CD4-positive, alpha-beta T cell treated with Interleukin-10 for 1 hour (primary cell): ENCODE results near the gene MTIF2.
"Not testable (repeated sequence)": the region's sequence is repeated elsewhere in the genome, so short reads cannot be mapped to it uniquely, and the experiment has no call there.

ENCODE experiments used
- DNase-seq: peaks from one replicate; pipeline ENCODE4 v3.0.0-alpha.2; 2020

Gene MTIF2

GRCh38 chr2:55241582-55241981 lies 27.4 kb downstream of the MTIF2 start:
- DNase-seq: not testable (repeated sequence)

GRCh38 chr2:55239656-55240222 lies 29.3 kb downstream of the MTIF2 start:
- DNase-seq: no peak

GRCh38 chr2:55236992-55237543 lies 32.0 kb downstream of the MTIF2 start:
- no peak for DNase-seq

- no peak for DNase-seq
Measured at GRCh38 chr2:55235724-55236538, 33.1 kb downstream of the MTIF2 start.

- no peak for DNase-seq
Measured at GRCh38 chr2:55233658-55233940, 35.4 kb downstream of the MTIF2 start.

- DNase-seq: peak; percentile 76
Measured at GRCh38 chr2:55232863-55233657, 36.0 kb downstream of the MTIF2 start.

GRCh38 chr2:55232084-55232862 lies 36.8 kb downstream of the MTIF2 start, which contains the start of the genes CLHC1 and RPS27A:
CLHC1 (minus strand) TSS chr2:55232293; CDS start chr2:55222411, 9,882 bp downstream.
RPS27A (plus strand) TSS chr2:55232688; CDS start chr2:55232825, 137 bp downstream.
- peak; percentile 95 for DNase-seq

- no peak for DNase-seq
Measured at GRCh38 chr2:55231546-55232083, 37.4 kb downstream of the MTIF2 start.

- DNase-seq: no peak
Measured at GRCh38 chr2:55230551-55230950, 38.5 kb downstream of the MTIF2 start.

- no peak for DNase-seq
Measured at GRCh38 chr2:55229221-55229620, 39.8 kb downstream of the MTIF2 start.

- DNase-seq: no peak
Measured at GRCh38 chr2:55228226-55228563, 40.8 kb downstream of the MTIF2 start.

GRCh38 chr2:55227437-55228225 lies 41.4 kb downstream of the MTIF2 start:
- not testable (repeated sequence) for DNase-seq

- no peak for DNase-seq
Measured at GRCh38 chr2:55225481-55226020, 43.5 kb downstream of the MTIF2 start.

- no peak for DNase-seq
Measured at GRCh38 chr2:55224761-55225261, 44.2 kb downstream of the MTIF2 start.

GRCh38 chr2:55223958-55224760 lies 44.9 kb downstream of the MTIF2 start:
- no peak for DNase-seq

- DNase-seq: no peak
Measured at GRCh38 chr2:55213822-55214221, 55.2 kb downstream of the MTIF2 start.

- no peak for DNase-seq
Measured at GRCh38 chr2:55204950-55205349, 64.1 kb downstream of the MTIF2 start.

GRCh38 chr2:55204536-55204935 lies 64.5 kb downstream of the MTIF2 start:
- no peak for DNase-seq

GRCh38 chr2:55200416-55200815 lies 68.6 kb downstream of the MTIF2 start:
- DNase-seq: no peak

- no peak for DNase-seq
Measured at GRCh38 chr2:55196526-55196925, 72.5 kb downstream of the MTIF2 start.
